Cortex of kidney (tissue), 1 donor: Measurements from ENCODE around the gene LRRC8E.
"Not testable (repeated sequence)": the region's sequence is repeated elsewhere in the genome, so short reads cannot be mapped to it uniquely, and the experiment has no call there.

Experiments
- DNase-seq: peaks from one replicate; lab custom pipeline; 2025; lab: John Stamatoyannopoulos, UW

The LRRC8E gene

GRCh38 chr19:7908742-7909461 is 20.6 kb downstream of the LRRC8E start:
- DNase-seq: no peak

GRCh38 chr19:7909471-7910067 is 21.3 kb downstream of the LRRC8E start:
- DNase-seq: no peak

DNA sequence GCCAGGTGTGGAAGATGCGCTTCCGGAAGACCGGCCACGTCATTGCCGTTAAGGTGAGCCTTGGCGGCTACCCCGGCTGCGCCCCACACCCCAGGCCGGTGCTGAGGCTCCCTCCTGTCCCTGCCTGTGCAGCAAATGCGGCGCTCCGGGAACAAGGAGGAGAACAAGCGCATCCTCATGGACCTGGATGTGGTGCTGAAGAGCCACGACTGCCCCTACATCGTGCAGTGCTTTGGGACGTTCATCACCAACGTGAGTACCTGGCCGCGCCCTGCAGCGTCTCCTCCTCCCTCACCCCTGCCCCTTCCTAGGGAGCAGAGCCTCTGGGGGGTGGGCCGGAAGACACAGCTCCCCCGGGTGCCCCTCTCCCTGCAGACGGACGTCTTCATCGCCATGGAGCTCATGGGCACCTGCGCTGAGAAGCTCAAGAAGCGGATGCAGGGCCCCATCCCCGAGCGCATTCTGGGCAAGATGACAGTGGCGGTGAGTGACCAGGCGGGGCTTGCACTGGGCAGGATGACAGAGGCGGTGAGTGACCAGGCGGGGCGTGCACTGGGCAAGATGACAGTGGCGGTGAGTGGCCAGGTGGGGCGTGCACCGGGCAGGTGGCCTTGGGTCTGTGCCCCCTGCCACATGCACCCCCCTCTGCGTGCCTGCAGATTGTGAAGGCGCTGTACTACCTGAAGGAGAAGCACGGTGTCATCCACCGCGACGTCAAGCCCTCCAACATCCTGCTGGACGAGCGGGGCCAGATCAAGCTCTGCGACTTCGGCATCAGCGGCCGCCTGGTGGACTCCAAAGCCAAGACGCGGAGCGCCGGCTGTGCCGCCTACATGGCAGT is 22.2 kb downstream of the LRRC8E start:
- no peak for DNase-seq

DNA sequence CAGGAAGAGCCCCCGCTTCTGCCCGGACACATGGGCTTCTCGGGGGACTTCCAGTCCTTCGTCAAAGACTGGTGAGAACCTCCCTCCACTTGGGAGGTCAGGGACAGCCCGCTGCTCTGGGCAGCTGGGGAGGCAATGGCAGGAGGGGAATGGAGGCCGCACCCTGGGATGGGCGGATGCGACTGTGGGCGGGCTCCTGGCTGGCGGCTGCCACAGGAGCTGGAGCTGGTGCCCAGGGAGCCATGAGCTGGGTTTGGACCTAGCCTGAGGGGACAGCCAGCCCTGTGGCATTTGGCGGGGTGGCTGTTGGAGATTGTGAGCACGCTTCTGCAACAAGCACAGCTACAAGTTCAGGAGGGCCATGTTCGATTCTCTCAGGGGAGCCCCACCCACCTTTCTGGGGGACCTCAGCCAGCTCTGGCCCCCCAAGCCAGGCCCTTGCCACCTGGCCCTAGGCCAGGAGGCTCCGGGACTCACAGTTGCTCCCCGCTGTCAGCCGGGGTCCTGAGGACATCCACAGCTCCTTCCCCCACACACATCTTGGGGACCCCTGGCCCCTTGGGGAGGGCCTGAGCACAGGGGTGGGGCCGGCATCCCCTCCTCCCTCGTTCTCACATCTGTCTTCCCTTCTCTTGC is 23.3 kb downstream of the LRRC8E start:
- DNase-seq: no peak

- no peak for DNase-seq
These were observed 23.9 kb downstream of the LRRC8E start for GRCh38 chr19:7912144-7912696.

DNA sequence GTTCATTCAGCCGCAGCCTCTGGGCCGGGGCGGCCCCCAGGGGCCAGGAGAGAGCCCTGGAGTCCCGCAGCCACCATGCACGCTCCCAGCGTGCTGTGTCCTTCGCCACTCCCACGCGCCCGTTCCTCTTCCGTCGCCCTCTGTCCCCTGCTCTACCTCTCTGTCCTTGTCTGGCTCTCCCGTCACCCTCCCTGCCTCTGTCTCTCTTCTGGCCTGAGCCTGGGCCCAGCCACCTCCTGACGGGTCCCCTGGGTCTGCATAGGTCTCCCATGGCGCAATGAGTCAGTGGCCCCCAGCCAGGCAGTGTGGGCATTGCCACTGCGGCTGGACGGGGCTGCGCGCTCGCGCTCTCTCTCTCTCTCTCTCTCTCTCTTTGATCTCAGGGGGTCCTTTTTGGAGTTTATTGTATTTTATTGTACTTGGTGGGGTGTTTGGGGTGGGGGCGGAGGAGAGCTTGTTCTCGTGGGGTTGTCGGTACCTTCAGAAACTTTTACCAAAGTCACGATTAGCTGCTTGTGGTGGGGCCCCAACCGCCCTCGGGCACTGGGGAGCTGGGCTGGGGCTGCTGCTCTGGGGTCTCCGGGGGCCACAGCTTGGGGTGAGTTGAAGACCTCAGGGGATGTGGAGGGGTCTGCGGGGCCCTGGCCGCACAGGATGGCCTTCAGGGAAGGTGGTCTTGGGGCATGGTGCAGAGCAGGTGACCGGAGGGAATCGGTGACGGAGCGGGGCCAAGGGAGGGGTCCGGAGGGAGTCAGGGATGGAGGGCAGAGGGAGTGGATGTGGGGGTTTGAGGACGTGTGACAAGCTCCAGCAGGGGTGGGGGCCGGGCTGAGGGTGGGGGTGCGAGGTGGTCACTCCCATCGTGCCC is 24.6 kb downstream of the LRRC8E start:
- no peak for DNase-seq

DNA sequence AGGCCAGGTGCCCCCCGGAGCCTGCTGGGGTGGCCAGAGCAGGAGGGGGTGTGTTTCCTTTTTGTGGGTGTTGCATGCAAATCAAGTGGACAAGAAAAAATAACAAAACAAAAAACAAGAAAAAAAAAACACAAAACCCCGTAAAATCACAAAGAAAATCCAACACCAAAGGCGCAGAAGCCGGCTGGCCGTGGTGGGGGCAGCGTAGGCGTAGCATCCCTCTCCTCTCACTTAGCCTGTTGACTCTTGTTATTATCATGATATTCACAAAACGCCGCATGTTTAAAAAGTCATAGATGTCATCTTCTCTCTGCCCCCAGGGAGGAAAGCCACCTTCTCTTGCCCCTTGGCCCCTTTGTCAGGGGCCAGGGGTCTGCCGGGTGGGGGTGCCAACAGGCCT is 25.3 kb downstream of the LRRC8E start:
- DNase-seq: no peak

DNA sequence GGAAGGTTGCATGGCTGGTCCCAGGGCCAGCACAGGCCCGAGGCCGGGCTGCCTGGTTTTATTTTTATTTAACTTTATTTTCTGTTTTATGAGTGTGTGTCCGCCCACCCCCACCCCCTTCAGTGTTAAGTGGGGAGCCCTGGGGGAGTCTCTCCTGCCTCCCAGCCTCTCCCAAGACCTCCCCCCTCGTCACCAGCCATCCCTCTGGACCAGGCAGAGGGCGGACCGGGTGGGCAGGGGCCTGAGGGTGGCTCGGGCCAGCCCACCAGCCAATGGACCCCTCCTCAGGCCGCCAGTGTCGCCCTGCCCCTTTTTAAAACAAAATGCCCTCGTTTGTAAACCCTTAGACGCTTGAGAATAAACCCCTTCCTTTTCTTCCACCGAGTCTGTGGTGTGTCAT is 25.8 kb downstream of the LRRC8E start:
- DNase-seq: no peak

DNA sequence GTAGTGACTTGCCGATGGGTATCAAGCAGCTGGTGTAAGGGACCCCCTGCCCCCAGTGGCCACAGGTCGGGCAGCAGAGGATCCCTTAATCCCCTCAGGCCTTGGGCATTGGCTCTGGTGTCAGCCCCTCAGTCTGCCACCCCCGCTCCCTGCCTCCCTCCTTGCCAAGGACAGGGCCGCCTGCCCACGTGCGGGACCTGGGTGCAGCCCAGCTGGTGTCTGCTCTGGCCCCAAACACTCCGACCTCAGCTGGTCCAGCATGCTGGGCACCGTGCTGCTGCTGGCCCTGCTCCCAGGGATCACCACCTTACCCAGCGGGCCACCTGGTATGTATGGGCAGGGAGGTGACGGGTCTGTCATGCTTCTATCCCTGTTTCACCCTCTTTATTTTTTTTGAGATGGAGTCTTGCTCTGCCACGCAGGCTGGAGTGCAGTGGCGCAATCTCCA is 26.3 kb downstream of the LRRC8E start, which contains the start of gene TGFBR3L:
Gene TGFBR3L, plus strand, starts transcription at position 233 of the 448 bp plus-strand sequence.
- no peak for DNase-seq

DNA sequence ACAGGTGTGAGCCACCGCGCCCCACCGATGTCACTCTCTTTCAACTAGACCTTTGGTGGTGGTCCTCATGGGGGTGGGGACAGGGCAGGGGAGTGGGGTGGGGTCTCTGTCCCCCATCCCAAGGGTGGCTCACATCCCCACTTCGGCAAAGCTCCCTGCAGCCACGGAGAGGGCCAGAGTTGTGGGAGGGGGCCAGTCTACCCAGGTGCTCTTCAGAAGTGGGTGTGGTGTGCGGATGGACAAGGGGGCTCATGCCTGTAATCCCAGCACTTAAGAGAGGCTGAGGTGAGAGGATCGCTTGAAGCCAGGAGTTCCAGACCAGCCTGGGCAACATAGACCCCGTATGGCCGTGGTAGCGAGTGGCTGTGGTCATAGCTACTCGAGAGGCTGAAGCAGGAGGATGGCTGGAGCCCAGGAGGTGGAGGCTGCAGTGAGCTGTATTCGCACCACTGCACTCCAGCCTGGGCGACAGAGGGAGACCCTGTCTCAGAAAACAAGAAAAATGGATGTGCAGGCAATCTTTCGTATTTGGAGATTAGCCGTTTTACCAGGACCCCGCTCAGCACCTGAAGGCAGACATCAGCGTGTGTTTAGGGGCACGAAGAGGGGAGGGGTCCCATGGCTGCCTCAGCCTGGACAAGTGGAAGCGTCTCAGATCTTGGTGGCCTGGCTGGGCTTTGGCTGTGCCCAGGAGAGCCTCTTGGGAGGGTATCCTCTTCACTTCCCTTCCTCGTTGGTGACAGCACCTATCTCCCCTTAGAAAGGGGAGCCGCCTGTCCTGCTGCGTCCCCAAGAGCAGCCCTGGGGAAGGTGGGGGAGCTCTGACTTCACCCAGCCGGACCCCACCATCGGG is 27.2 kb downstream of the LRRC8E start:
- DNase-seq: no peak

GRCh38 chr19:7916103-7916954 is 28.0 kb downstream of the LRRC8E start:
- no peak for DNase-seq

- DNase-seq: no peak
These were observed 28.6 kb downstream of the LRRC8E start for GRCh38 chr19:7916955-7917266.

DNA sequence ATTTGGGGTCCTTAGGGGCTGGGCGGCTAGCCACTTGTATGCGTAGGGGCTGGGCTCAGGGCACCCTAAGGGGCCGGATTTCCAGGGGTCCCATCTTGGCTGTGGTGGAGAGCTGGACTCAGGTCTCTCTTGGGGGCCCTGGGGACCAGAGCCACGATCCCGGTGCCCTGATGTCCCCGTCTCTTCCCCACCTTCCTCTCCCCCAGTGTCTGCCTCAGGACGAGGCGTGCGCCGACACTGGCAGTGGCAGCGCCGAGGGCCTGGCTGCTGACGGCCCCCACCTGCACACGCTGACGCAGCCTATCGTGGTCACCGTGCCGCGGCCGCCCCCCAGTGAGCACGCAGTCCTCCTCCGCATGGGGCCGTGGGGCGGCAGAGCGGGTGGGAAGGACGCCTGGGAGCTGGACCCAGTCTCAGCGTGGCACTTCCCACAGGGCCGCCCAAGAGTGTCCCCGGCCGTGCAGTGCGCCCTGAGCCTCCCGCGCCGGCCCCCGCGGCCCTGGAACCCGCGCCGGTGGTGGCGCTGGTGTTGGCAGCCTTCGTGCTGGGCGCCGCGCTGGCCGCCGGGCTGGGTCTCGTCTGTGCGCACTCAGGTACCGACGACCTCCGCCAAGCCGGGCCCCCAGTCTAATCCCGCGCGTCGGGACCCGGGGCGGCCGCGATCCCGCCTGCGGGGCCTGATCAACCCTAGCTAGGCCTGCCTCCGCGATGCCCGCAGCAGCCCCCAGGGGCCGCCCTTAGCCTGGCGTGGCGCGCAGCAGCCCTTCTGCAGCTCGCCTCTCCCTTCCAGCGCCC is 29.2 kb downstream of the LRRC8E start:
- DNase-seq: no peak

GRCh38 chr19:7918062-7918614 is 29.8 kb downstream of the LRRC8E start:
- not testable (repeated sequence) for DNase-seq

GRCh38 chr19:7918615-7919421 is 30.5 kb downstream of the LRRC8E start:
- no peak for DNase-seq

- DNase-seq: no peak
These were observed 31.6 kb downstream of the LRRC8E start, which contains the start of gene SNAPC2 for GRCh38 chr19:7919610-7920518. Gene SNAPC2 (plus strand): TSS chr19:7920338. CDS start chr19:7920367, 29 bp downstream.
